Measurements from ENCODE around the gene COL20A1. TPM values are rescaled to one million over a fixed set of nuclear protein-coding genes. Genes with fewer than 3 reads are reported as not detected.
A peak's percentile ranks its signal among the peaks of the same experiment; 100 is the strongest.

COL20A1 gene
- total and polyA plus RNA-seq, 2 of the 13 experiments (the other 11 are each of a cell fraction or from before 2014, with no cell fraction given), result not detected

- TF ChIP-seq NR1H2 (CRISPR knock-in tag; IDR thresholded peaks at IDR 0.05; ENCODE audit: borderline replicate concordance, low read depth) (no peak), ZNF407 (CRISPR knock-in tag; IDR thresholded peaks at IDR 0.05; ENCODE audit: not compliant biosample characterization) (peak; percentile 63), PRMT3 (CRISPR knock-in tag; IDR thresholded peaks at IDR 0.05; ENCODE audit: borderline replicate concordance, low read depth) (no peak), ZFP62 (CRISPR knock-in tag; IDR thresholded peaks at IDR 0.05) (no peak), ZNF672 (CRISPR knock-in tag; IDR thresholded peaks at IDR 0.05) (no peak), HIVEP1 (CRISPR knock-in tag; IDR thresholded peaks at IDR 0.05) (no peak), ZNF260 (CRISPR knock-in tag; IDR thresholded peaks at IDR 0.05; ENCODE audit: borderline replicate concordance, low read depth) (no peak)
- TF ChIP-seq, protein P1, sequence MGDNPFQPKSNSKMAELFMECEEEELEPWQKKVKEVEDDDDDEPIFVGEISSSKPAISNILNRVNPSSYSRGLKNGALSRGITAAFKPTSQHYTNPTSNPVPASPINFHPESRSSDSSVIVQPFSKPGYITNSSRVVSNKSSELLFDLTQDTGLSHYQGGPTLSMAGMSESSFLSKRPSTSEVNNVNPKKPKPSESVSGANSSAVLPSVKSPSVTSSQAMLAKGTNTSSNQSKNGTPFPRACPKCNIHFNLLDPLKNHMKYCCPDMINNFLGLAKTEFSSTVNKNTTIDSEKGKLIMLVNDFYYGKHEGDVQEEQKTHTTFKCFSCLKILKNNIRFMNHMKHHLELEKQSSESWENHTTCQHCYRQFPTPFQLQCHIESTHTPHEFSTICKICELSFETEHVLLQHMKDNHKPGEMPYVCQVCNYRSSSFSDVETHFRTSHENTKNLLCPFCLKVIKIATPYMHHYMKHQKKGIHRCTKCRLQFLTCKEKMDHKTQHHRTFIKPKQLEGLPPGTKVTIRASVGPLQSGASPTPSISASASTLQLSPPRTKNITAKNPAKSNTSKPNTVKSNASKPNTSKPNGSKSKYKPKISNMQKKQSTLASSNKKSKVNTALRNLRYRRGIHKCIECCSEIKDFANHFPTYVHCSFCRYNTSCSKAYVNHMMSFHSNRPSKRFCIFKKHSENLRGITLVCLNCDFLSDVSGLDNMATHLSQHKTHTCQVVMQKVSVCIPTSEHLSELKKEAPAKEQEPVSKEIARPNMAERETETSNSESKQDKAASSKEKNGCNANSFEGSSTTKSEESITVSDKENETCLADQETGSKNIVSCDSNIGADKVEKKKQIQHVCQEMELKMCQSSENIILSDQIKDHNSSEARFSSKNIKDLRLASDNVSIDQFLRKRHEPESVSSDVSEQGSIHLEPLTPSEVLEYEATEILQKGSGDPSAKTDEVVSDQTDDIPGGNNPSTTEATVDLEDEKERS (CRISPR knock-in tag; IDR thresholded peaks at IDR 0.05), result no peak; the same call in 1 of the 2 replicates
- TF ChIP-seq, protein P2, sequence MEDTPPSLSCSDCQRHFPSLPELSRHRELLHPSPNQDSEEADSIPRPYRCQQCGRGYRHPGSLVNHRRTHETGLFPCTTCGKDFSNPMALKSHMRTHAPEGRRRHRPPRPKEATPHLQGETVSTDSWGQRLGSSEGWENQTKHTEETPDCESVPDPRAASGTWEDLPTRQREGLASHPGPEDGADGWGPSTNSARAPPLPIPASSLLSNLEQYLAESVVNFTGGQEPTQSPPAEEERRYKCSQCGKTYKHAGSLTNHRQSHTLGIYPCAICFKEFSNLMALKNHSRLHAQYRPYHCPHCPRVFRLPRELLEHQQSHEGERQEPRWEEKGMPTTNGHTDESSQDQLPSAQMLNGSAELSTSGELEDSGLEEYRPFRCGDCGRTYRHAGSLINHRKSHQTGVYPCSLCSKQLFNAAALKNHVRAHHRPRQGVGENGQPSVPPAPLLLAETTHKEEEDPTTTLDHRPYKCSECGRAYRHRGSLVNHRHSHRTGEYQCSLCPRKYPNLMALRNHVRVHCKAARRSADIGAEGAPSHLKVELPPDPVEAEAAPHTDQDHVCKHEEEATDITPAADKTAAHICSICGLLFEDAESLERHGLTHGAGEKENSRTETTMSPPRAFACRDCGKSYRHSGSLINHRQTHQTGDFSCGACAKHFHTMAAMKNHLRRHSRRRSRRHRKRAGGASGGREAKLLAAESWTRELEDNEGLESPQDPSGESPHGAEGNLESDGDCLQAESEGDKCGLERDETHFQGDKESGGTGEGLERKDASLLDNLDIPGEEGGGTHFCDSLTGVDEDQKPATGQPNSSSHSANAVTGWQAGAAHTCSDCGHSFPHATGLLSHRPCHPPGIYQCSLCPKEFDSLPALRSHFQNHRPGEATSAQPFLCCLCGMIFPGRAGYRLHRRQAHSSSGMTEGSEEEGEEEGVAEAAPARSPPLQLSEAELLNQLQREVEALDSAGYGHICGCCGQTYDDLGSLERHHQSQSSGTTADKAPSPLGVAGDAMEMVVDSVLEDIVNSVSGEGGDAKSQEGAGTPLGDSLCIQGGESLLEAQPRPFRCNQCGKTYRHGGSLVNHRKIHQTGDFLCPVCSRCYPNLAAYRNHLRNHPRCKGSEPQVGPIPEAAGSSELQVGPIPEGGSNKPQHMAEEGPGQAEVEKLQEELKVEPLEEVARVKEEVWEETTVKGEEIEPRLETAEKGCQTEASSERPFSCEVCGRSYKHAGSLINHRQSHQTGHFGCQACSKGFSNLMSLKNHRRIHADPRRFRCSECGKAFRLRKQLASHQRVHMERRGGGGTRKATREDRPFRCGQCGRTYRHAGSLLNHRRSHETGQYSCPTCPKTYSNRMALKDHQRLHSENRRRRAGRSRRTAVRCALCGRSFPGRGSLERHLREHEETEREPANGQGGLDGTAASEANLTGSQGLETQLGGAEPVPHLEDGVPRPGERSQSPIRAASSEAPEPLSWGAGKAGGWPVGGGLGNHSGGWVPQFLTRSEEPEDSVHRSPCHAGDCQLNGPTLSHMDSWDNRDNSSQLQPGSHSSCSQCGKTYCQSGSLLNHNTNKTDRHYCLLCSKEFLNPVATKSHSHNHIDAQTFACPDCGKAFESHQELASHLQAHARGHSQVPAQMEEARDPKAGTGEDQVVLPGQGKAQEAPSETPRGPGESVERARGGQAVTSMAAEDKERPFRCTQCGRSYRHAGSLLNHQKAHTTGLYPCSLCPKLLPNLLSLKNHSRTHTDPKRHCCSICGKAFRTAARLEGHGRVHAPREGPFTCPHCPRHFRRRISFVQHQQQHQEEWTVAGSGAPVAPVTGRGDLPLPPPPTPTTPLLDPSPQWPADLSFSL (CRISPR knock-in tag; IDR thresholded peaks at IDR 0.05), result no peak
These were observed 20.6 kb upstream of the COL20A1 start, which contains the start of gene ARFGAP1 (continued) for GRCh38 chr20:63272105-63273058.
